CD4-positive, alpha-beta T cell treated with Interleukin-4 for 4 hours (primary cell): ENCODE data around the gene KRTAP4-16.
"Not testable (repeated sequence)": the region's sequence is repeated elsewhere in the genome, so short reads cannot be mapped to it uniquely, and the experiment has no call there.

Experiments used
- DNase-seq: peaks from one replicate; pipeline ENCODE4 v3.0.0-alpha.2; 2020

Gene KRTAP4-16

DNA sequence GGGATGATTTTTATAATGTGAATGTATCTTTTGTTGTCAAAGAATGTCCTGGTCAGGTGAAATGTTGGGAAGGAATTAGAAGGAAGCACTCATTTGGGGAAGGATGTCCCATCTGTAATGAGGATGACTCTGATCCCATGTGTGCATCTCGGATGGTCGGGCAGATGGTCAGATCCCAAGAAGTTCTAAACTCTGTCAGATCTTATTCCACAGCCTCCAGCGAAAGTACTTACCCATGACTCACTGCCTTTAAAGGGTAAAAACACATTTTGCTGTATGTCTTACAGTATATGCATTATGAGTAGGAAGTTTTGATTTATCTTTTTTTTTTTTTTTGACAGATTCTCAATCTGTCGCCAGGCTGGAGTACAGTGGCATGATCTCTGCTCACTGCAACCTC, 16.7 kb upstream of the KRTAP4-16 start:
- DNase-seq, result no peak

DNA sequence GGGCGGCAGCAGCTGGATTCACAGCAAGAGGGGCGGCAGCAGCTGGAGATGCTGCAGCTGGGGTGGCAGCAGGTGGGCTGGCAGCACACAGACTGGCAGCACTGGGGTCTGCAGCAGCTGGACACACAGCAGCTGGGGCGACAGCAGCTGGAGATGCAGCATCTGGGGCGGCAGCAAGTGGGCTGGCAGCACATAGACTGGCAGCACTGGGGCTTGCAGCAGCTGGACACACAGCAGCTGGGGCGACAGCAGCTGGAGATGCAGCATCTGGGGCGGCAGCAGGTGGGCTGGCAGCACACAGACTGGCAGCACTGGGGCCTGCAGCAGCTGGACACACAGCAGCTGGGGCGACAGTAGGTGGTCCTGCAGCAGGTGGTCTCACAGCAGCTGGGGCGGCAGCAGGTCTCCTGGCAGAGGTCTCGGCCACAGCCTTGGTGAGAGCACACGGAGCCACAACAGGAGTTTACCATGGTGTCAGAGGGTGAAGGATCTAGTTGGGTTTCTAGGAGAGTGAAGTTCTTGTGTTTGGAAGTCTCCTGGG, 15.9 kb upstream of the KRTAP4-16 start, which contains the start of gene KRTAP4-11:
TSS of gene KRTAP4-11 (minus strand) at position 528 of the 541 bp plus-strand sequence. CDS start at position 470, 58 bp downstream.
- DNase-seq, result not testable (repeated sequence)

DNA sequence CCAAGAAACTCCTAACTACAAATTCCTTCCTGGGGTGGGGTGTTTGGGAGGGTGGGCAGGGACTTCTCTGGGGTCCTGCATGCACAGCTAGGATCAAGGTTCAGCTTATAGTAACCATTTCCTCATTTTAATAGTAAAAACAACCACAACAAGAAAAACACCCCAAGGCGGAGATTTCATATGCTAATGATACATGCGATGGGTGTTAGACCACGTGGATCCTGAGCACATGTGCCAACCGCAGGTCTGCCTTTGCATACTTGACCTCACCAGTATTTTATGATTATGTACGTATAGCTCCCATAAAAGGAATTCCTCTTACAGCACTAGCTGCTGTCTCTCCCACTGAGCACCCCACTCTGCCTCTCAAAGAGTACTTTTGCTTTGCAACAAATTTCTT, 14.3 kb upstream of the KRTAP4-16 start:
- no peak for DNase-seq

DNA sequence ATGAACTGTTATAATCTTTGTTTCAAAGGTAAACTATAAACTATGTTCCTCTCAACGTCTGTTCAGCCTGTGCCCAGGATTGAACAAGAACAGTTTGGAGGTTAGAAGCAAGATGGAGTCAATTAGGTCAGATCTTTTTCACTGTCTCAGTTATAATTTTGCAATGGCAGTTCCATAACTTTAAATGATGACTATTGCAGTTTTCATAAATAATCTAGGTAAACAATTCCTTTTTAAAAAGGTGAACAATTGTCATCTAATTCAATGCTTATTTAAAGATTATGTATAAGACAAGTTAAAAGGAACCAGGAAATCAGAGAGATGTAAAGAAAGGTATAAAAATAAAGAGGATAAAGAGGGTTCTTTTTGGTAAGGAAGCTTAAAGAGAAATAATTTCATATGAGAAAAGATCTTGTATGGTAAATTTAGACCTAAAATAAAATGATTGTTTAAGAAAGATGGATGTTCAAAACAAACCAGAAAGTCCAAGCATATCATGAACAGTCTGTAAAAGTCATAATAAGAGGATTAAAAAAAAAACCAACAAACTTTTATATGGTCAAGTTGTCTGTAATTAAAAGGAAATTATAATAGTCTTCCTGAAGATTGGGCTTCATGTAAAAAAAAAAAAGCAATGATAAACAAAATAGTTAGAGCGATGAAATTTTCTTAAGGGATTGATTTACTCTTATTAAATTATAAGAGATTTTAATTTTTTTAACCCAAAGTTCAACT, 9.3 kb upstream of the KRTAP4-16 start:
- DNase-seq, result no peak

DNA sequence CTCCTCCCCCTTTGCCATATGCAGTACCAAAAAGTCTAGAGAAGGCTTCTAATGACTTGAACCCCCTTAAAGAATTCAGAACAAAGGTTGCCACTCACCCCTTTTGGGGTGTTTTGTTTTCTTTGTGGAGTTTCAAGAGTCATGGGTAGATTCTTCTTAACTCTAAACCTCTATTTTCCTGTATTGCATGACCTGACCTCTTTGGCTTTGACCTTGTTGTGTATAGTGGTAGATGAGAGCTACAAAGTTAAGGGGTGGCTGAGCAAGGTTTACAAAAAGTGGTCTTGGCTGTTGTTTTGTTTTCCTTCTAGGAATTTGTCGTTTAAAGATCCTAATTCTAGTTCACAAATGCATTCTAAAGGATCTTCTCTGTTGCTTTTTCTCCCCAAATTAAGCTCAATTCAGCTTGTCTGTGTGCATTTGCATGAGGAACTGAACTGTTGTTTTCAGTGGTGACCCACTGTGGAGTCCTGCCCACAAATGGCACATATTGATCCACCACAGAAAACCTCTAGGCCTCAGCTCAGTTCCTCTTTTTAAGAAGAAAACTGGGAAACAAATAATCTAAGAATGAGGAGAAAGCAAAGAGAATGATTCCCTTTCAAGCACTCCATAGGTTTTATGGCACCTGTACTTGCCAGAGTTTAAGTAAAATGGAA, 6.8 kb upstream of the KRTAP4-16 start:
- DNase-seq, result not testable (repeated sequence)

DNA sequence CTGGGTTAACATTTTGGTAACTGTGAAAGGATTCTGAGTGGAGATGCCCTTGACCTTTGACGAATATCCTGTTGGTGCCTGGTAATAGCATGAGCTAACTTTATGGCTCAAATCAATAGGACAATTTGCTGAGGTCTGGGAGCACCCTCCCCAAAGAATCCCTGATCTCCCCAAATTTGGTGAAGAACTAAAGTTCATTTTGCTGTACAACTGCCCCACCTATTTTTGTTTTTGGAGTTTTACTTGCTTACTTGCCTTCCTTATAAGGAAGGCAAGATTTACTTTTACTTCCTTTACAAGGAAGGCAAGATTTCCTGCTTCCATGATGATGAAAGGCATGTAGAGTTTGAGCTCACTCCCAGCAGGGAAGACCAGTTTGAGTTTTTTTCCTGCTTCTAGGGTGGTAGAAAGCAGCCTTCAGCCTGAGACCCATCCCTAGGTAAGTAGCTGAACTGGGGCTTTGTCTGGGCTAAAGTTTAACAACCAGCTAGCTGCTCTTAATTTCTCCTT, 6.0 kb upstream of the KRTAP4-16 start:
- no peak for DNase-seq

DNA sequence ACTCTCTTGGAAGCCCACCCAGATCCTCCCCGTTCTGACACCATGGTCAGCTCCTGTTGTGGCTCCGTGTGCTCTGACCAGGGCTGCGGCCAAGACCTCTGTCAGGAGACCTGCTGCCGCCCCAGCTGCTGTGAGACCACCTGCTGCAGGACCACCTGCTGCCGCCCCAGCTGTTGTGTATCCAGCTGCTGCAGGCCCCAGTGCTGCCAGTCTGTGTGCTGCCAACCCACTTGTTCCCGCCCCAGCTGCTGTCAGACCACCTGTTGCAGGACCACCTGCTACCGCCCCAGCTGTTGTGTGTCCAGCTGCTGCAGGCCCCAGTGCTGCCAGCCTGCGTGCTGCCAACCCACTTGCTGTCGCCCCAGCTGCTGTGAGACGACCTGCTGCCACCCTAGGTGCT, 3.3 kb upstream of the KRTAP4-16 start, which contains the start of gene KRTAP4-9:
TSS of gene KRTAP4-9 (plus strand) at position 43 of the 400 bp plus-strand sequence. CDS start at position 43, 0 bp downstream.
- not testable (repeated sequence) for DNase-seq

DNA sequence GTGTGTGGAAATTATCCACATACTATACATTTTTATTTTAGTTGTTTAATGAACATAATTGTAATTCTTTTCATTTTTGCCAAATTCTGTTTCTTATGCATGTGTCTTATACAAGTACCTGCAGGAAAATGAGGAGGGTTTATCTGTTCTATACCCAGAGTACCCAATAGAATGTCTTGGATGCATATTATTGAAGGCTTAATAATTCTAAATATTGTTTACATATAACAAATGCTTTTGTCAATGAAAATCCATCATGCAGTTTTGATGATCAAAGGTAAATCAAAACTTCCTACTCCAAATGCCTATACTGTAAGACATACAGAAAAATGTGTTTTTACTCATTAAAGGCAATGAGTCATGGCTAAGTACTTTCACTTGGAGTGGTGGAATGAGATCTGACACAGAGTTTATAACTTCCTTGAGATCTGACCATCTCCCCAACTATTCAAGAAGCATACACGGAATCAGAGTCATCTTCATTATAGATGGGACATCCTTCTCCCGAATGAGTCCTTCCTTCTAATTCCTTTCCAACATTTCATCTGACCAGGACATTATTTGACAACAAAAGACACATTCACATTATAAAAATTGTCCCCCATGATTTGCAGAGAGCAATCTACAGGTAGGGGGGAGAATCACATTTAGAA, 2.5 kb upstream of the KRTAP4-16 start:
- DNase-seq, result not testable (repeated sequence)

DNA sequence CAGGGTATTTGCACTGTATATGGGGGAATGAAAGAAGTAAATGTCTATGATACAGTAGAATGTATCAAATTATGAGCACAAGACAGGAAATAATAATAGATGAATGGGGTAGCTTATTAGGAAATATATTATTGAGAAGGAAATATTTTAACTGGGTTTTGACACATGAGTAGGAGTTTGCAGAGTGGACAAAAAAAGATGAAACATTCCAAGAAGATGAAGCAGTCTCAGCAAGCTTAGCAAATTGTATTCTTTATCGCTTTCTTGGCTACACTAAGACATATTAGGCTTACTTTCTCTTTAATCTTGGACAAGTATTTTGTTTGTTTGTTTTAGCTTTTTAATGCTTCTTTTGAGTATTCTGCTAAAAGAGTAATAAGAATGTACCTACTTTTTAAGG, 1.9 kb upstream of the KRTAP4-16 start:
- no peak for DNase-seq

DNA sequence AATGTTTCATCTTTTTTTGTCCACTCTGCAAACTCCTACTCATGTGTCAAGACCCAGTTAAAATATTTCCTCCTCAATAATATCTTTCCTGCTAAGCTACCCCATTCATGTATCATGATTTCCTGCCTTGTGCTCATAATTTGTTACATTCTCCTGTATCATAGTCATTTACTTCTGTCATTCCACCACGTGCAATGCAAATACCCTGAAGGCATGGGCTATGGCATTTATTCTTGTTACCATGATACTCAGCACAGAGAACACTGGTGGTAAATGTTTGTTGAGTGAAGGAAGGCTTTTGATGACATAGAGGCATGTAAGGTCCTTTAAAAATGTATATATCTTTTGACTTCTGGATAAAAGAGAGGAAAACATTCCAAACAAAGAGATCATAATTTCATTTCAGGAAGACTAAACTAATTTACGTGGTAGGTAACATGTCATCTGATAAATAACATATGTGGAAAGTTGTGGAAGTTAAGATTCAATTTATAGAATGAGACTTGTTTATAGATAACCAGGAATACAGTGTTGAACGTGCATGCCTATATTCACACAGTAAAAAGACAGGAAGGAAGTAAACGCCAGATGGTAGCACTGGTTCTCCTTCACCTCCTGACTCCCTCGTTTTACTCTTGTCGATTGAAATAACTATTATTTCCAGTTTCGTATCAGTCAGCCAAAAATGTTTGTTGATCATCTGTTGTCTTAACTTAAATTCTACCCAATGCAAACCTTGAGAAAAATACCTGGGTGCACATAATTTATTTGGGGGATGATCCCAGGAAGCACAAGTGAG, 2.1 kb downstream of the KRTAP4-16 start:
- DNase-seq, result not testable (repeated sequence)

DNA sequence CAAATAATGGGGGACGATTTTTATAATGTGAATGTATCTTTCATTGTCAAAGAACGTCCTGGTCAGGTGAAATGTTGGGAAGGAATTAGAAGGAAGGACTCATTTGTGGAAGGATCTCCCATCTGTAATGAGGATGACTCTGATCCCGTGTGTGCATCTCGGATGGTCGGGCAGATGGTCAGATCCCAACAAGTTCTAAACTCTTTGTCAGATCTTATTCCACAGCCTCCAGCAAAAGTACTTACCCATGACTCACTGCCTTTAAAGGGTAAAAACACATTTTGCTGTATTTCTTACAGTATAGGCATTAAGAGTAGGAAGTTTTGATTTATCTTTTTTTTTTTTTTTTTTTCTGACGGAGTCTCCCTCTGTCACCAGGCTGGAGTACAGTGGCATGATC, 3.5 kb downstream of the KRTAP4-16 start:
- no peak for DNase-seq

DNA sequence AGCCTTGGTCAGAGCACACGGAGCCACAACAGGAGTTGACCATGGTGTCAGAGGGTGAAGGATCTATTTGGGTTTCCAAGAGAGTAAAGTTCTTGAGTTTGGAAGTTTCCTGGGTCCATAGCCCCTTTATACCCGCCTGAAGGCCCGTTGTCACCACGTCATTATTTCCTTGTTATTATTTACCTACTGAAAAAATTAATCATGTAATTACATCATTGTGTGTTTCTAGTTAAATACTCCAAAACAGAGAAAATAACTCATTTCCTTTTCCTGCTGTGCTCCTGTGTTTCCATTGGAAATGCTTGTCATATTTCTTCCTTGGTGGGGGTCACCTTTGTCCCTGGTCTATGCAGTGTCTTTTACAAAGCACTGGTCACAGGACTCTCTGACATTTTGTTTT, 4.0 kb downstream of the KRTAP4-16 start, which contains the start of gene KRTAP4-8:
TSS of gene KRTAP4-8 (minus strand) at position 101 of the 400 bp plus-strand sequence. CDS start at position 43, 58 bp downstream.
- DNase-seq, result no peak

DNA sequence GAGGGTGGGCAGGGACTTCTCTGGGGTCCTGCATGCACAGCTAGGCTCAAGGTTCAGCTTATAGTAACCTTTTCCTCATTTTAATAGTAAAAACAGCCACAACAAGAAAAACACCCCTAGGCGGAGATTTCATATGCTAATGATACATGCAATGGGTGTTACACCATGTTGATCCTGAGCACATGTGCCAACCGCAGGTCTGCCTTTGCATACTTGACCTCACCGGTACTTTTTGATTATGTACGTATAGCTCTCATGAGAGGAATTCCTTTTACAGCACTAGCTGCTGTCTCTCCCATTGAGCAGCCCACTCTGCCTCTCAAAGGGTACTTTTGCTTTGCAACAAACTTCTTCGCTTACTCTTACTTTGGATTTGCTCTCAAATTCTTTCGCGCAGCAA, 6.0 kb downstream of the KRTAP4-16 start:
- DNase-seq, result no peak

DNA sequence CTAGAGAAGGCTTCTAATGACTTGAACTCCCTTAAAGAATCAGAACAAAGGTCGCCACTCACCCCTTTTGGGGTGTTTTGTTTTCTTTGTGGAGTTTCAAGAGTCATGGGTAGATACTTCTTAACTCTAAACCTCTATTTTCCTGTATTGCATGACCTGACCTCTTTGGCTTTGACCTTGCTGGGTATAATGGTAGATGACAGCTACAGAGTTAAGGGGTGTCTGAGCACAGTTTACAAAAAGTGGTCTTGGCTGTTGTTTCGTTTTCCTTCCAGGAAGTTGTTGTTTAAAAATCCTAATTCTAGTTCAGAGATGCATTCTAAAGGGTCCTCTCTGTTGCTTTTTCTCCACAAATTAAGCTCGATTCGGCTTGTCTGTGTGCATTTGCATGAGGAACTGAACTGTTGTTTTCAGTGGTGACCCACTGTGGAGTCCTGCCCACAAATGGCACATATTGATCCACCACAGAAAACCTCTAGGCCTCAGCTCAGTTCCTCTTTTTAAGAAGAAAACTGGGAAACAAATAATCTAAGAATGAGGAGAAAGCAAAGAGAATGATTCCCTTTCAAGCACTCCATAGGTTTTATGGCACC, 13.2 kb downstream of the KRTAP4-16 start:
- not testable (repeated sequence) for DNase-seq

DNA sequence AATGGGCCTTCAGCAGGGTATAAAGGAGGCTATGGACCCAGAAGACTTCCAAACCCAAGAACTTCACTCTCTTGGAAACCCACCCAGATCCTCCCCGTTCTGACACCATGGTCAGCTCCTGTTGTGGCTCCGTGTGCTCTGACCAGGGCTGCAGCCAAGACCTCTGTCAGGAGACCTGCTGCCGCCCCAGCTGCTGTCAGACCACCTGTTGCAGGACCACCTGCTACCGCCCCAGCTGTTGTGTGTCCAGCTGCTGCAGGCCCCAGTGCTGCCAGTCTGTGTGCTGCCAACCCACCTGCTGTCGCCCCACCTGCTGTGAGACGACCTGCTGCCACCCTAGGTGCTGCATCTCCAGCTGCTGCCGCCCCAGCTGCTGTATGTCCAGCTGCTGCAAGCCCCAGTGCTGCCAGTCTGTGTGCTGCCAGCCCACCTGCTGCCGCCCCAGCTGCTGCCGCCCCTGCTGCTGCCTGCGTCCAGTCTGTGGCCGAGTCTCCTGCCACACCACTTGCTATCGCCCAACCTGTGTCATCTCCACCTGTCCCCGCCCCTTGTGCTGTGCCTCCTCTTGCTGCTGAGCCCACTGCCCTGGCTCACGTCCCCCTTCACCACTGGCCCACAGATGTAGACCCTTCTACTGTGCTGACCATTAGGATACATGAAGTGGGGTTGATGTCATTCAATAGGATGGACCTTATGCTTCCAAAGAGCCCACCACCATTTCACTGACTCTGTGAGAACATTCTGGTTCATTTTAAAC, 17.7 kb downstream of the KRTAP4-16 start, which contains the start of gene KRTAP4-7:
TSS of gene KRTAP4-7 (plus strand) at position 51 of the 757 bp plus-strand sequence. CDS start at position 108, 57 bp downstream.
- not testable (repeated sequence) for DNase-seq

DNA sequence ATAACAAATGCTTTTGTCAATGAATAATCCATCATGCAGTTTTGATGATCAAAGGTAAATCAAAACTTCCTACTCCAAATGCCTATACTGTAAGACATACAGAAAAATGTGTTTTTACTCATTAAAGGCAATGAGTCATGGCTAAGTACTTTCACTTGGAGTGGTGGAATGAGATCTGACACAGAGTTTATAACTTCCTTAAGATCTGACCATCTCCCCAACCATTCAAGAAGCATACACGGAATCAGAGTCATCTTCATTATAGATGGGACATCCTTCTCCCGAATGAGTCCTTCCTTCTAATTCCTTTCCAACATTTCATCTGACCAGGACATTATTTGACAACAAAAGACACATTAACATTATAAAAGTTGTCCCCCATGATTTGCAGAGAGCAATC, 18.6 kb downstream of the KRTAP4-16 start:
- DNase-seq, result not testable (repeated sequence)

DNA sequence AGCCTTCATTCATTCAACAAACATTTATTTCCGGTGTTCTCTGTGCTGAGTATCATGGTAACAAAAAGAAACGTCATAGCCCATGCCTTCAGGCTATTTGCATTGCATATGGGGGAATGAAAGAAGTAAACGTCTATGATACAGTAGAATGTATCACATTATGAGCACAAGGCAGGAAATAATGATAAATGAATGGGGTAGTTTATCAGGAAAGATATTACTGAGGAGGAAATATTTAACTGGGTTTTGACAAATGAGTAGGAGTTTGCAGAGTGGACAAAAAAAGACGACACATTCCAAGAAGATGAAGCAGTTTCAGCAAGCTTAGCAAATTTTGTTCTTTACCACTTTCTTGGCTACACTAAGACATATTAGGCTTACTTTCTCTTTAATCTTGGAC, 19.4 kb downstream of the KRTAP4-16 start:
- DNase-seq, result no peak

DNA sequence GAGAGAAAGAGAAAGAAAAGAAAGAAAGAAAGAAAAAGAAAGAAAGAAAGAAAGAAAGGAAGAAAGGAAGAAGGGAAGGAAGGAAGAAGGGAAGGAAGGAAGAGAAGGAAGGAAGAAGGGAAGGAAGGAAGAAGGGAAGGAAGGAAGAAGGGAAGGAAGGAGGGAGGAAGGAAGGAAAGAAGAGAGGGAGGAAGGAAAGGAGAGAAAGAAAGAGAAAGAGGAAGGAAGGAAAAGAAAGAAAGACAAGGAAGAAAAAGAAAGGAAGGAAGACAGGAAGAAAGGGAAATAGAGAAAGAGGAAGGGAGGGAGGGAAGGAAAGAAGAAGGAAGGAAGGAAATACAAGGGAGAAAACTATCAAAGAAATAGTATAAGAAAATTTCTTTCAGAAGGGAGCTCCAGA, 25.2 kb downstream of the KRTAP4-16 start:
- no peak for DNase-seq

DNA sequence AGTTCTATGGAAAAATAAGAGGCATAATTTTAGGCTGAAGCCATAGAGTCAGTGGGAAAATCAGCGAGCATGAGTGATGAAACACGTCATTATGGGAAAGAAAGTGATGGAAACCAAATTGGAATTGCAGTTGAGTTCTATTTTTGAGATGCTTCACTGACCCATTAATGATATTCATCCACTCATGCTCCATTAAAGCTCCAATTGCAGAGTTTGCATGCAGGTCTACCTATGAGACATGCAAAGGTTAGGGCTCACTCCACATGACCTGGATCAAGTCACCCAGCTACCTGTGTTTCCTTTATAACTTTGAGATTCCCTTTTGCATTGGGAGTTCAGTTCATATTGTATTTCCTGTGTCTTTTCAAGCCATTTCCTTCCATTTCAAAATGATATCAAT, 28.3 kb downstream of the KRTAP4-16 start:
- DNase-seq, result no peak

DNA sequence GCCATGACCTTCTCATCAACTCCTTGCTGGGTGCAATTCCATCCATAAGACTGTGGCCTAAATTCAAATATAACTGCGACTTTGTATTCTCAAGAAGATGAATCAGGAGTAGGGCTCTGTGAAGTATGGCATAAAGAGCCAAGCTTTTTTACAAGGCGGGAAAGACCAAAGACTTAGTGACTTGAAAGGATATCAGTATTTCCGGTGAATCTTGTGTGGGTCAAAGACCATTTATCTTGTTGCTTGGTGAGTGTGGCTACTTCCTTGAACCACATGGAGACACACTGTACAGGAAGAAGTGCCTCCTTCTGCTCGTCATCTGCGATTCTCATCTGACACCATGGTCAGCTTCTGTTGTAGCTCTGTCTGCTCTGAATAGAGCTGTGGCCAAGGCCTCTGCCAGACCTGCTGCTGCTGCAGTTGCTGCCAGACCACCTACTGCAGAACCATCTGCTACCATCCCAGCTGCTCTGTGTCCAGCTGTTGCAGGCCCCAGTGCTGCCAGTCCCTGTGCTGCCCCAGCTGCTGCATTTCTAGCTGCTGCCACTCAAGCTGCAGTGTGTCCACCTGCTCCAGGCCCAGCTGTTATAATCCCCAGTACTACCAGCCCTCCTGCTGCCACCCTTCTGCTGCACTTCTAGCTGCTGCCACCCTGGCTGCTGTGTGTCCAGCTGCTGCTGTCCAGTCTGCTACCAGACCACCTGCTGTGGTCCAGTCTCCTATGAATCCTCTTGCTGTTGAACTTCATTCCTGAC, 30.2 kb downstream of the KRTAP4-16 start:
- DNase-seq, result no peak
